ENCODE data around the gene KCTD14.

- no peak for TF ChIP-seq CTCF (conservative IDR thresholded peaks at IDR 0.05; ENCODE audit: low read length)
- no peak for TF ChIP-seq EZH2phosphoT487 (IDR thresholded peaks at IDR 0.05; ENCODE audit: borderline replicate concordance, low read depth, low read length)
These were observed 16.4 kb upstream of the KCTD14 start for GRCh38 chr11:78039391-78039918.

Measured in OCI-LY7 (cell line).